Lung (tissue), 12 donors: ENCODE measurements around the gene HOXC9. TPM values are rescaled to one million over a fixed set of nuclear protein-coding genes. Genes with fewer than 3 reads are reported as not detected.
"Not testable (repeated sequence)": the region's sequence is repeated elsewhere in the genome, so short reads cannot be mapped to it uniquely, and the experiment has no call there.

Source experiments
- ATAC-seq: fragments of 200-7000 bp; cut with Tn5 transposase; one replicate; pipeline ENCODE4 v1.9.1; 2020; ENCODE audit warnings: moderate number of reproducible peaks; ENCODE audit not compliant: insufficient read depth, low FRiP score
- DNase-seq, 3 donors: peaks; one replicate each; pipeline ENCODE4 v3.0.0-alpha.2; 2013 to 2017
- H3K27ac ChIP-seq, 2 donors: one replicate each; pipeline ENCODE4 v1.5.1; 2013; ENCODE audit warnings: mild to moderate bottlenecking in 2 of 2, moderate library complexity in 2 of 2, control low read depth in 1 of 2, inconsistent platforms in 1 of 2, low read depth in 1 of 2, low read length in 1 of 2
- H3K27me3 ChIP-seq, 3 donors: one replicate each; pipeline ENCODE4 v1.5.1; 2013; ENCODE audit warnings: low read length in 2 of 3; ENCODE audit not compliant: control insufficient read depth in 3 of 3, insufficient read depth in 3 of 3
- H3K36me3 ChIP-seq, 4 donors: one replicate each; pipeline ENCODE4 v1.5.1; 2013; ENCODE audit warnings: low read length in 4 of 4, mild to moderate bottlenecking in 1 of 4, moderate library complexity in 1 of 4; ENCODE audit not compliant: control insufficient read depth in 4 of 4, insufficient read depth in 4 of 4
- H3K4me1 ChIP-seq, 5 donors: one replicate each; pipeline ENCODE4 v1.5.1; 2013; ENCODE audit warnings: low read length in 5 of 5, mild to moderate bottlenecking in 2 of 5, moderate library complexity in 1 of 5; ENCODE audit not compliant: control insufficient read depth in 5 of 5, insufficient read depth in 5 of 5
- H3K4me3 ChIP-seq: one replicate; pipeline ENCODE4 v1.5.1; 2013; ENCODE audit warnings: mild to moderate bottlenecking, control low read depth, moderate library complexity
- H3K9ac ChIP-seq, 2 donors: one replicate each; pipeline ENCODE4 v1.5.1; 2013; ENCODE audit warnings: low read length in 2 of 2, control low read depth in 1 of 2; ENCODE audit not compliant: insufficient read depth in 1 of 2
- H3K9me3 ChIP-seq, 4 donors: one replicate each; pipeline ENCODE4 v1.5.1; 2013; ENCODE audit warnings: low read length in 3 of 4, mild to moderate bottlenecking in 1 of 4, moderate library complexity in 1 of 4; ENCODE audit not compliant: control insufficient read depth in 4 of 4, insufficient read depth in 3 of 4
- WGBS, 2 donors: extraction: QIAGEN DNeasy Blood & Tissue Kit; methylation state at CpG; one replicate each; pipeline ENCODE4 v1.1.7; 2013; 5-methylcytosine and 5-hydroxymethylcytosine counted together
- polyA plus RNA-seq, 2 donors: library from polyadenylated mRNA; stranded (reverse); fragments of 200-250 nt; gene quantifications; one replicate each; pipeline ENCODE4 v1.2.1, GENCODE V29; 2013
- total RNA-seq, 2 donors: library from RNA; depleted of rRNA in 1 of 2; stranded (reverse); fragments of >200 nt in 1 of 2; gene quantifications; one replicate each; pipeline ENCODE4 v1.2.1, GENCODE V29; 2014 to 2021
- TF ChIP-seq, protein P1 (sequence below): IDR thresholded peaks from 2 replicates; pipeline ENCODE4 v1.5.1; 2012; ENCODE audit warnings: mild to moderate bottlenecking; ENCODE audit errors: control extremely low read depth, extremely low read depth
- donor health status: control.
- donor health status: control.
- donor health status: Bipolar disorder and iron deficiency.
- donor health status: healthy.
- donor health status: DM: yes; HTN: yes; CAD: no.

HOXC9 gene
- total and polyA plus RNA-seq, 4 donors: 0.08 to 0.18 TPM; not detected in 2

DNA sequence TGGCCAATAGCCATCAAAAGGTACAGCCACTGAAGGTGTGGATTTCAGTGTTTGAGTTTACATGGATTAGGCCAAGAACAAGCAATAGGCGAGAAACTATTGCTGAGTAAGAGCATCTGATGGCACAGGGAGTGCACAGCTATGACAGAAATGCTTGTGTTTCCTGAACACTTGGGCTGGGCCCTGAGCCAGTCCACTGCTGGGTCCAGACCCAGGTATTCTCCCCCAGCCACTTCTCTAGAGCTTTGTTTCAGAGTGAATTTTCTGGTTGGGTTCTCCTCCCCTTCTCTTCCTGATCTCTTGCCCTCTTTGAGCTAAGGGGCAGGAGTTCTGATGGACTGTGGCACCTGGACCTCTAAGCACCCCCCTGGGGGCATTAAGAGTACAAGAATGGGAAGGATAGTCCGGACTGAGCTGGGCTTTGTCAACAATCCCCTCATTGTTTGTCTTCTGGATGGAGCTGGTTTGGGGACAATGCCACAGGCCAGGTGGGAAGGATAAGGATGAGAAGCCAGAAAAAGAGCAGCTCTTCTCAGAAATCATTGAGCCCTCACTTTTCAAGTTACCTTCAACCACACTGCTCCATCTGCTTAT lies 41.2 kb downstream of the HOXC9 start:
- Histone ChIP-seq H3K27ac (no peak overlapping the region), H3K9ac (no peak overlapping the region), H3K36me3 (no peaks in the 10 kb centered on the region), H3K4me3 (no peak overlapping the region), H3K4me1 (peaks cover 0 to 39% (median 0%) of the 10 kb centered on the region in 5 donors), H3K27me3 (peaks cover 11 to 78% (median 68%) of the 10 kb centered on the region in 3 donors), H3K9me3 (peaks cover 0 to 5% (median 0%) of the 10 kb centered on the region in 4 donors)
- DNase-seq: no peak
- ATAC-seq: no peak
- TF ChIP-seq, protein P1, sequence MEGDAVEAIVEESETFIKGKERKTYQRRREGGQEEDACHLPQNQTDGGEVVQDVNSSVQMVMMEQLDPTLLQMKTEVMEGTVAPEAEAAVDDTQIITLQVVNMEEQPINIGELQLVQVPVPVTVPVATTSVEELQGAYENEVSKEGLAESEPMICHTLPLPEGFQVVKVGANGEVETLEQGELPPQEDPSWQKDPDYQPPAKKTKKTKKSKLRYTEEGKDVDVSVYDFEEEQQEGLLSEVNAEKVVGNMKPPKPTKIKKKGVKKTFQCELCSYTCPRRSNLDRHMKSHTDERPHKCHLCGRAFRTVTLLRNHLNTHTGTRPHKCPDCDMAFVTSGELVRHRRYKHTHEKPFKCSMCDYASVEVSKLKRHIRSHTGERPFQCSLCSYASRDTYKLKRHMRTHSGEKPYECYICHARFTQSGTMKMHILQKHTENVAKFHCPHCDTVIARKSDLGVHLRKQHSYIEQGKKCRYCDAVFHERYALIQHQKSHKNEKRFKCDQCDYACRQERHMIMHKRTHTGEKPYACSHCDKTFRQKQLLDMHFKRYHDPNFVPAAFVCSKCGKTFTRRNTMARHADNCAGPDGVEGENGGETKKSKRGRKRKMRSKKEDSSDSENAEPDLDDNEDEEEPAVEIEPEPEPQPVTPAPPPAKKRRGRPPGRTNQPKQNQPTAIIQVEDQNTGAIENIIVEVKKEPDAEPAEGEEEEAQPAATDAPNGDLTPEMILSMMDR: no peak
- whole genome bisulfite sequencing, 2 donors: 52 to 54% methylated on average over 2 of the region's 2 CpGs

DNA sequence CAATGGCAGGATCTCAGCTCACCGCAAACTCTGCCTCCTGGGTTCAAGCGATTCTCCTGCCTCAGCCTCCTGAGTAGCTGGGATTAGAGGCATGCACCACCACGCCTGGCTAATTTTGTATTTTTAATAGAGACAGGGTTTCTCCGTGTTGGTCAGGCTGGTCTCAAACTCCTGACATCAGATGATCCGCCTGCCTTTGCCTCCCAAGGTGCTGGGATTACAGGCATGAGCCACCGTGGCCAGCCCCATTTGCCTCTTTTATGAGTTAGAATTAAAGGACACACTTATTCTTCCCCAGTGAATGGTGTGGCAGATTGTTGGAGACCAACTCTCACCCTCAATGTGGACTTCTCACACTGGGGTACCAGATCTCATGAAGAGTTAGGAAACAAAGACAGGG lies 42.1 kb downstream of the HOXC9 start:
- H3K4me1 ChIP-seq: peaks cover 0 to 45% (median 4%) of the 10 kb centered on the region in 5 donors
- H3K27me3 ChIP-seq: peaks cover 11 to 79% (median 76%) of the 10 kb centered on the region in 3 donors
- not testable (repeated sequence) for ATAC-seq, H3K9me3 ChIP-seq, H3K27ac ChIP-seq, H3K4me3 ChIP-seq, H3K36me3 ChIP-seq, H3K9ac ChIP-seq, DNase-seq
- 64 to 67% methylated on average over 6 of the region's 6 CpGs for WGBS, 2 donors

DNA sequence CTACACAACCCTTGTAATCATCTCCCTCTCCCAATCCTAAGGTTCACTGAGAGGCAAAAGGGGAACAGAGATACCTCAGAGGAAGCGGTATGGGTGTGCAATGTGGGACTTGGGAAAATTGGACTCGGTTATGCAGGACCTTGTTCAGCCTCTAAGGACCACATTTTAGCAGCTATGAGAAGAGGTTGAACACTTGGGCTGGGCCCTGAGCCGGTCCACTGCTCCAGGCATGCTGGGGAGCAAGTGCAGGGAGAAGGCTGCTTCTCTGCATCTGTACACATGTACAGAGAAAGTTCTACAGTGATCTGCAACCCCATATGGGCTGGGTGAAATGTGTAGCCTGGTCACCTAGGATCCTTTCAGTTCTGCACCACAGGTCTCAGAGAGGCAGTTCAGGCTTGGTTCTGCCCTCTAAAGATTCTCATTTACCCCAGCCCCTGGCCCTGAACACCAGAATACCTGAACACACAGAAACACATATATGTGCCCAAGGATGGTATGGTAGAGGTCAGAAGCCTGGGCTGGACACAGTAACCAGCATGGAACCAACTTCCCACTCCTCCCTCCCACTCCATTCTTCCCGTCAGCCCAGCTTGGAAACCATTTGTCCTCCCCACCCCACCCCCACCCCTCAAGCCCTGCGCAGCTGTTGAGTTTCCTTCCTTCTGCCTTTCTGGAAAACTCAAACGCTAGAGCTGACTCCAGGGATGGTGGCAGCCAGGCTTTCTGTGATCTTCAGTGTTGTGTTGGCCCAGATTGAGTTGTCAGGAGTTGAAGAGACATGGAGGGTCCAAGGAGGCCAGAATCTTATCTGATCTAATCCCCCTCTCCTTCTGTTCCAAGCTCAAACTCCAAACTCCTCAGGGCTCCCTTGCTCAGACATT lies 43.3 kb downstream of the HOXC9 start:
- no peak for ATAC-seq
- peaks cover 0 to 46% (median 7%) of the 10 kb centered on the region in 5 donors for H3K4me1 ChIP-seq
- H3K4me3 ChIP-seq: no peak overlapping the region
- no peak overlapping the region for H3K9ac ChIP-seq
- DNase-seq: peak; percentile 66 to 83 (median 78)
- TF ChIP-seq, protein P1: no peak
- peaks cover 6 to 78% (median 71%) of the 10 kb centered on the region in 3 donors for H3K27me3 ChIP-seq
- H3K36me3 ChIP-seq: no peaks in the 10 kb centered on the region
- H3K9me3 ChIP-seq: peaks cover 0 to 6% (median 0%) of the 10 kb centered on the region in 4 donors
- WGBS, 2 donors: 35 to 42% methylated on average over 6 of the region's 6 CpGs
- no peak overlapping the region for H3K27ac ChIP-seq

DNA sequence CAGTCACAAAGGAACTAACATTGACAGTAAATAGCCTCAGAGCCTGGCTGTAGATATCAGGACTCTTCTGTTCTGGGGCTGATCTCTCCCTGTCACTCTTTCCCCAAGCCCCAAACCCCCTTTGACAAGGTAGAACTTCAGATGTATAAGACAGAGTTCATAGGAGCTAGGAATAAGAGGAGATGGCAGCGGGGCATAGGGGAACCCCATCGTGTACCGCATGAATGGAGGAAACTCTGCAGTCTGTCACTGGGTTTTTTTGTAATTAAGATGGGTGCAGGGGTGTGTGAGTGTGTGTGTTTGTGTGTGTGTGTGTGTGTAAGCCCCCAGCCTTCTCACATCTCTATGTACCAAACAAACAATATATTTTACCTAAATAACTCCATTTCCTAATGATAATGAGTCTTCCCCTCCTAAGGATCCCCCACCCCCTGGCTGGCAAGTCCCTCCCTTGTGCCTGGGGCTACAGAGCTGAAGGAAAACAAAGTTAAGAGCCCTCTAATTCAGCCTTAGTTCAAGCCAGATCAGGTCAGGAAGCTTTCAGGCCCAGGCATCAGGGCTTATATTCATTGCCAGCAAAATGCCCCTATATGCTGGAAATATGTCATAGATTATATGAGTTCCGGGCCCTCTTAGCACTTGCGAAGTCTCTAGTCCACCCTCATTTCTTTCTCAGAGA lies 44.6 kb downstream of the HOXC9 start:
- Histone ChIP-seq H3K4me3 (no peak overlapping the region), H3K9ac (no peak overlapping the region), H3K27me3 (peaks cover 13 to 78% (median 76%) of the 10 kb centered on the region in 3 donors), H3K36me3 (no peaks in the 10 kb centered on the region), H3K9me3 (peaks cover 0 to 6% (median 0%) of the 10 kb centered on the region in 4 donors), H3K27ac (no peak overlapping the region), H3K4me1 (peaks cover 0 to 37% (median 4%) of the 10 kb centered on the region in 5 donors)
- ATAC-seq (no peak), DNase-seq (no peak)
- WGBS, 2 donors: 37 to 42% methylated on average over 5 of the region's 5 CpGs
- TF ChIP-seq, protein P1: no peak
